Vagina (tissue), 2 donors: ENCODE measurements around the gene STXBP6. TPM values are rescaled to one million over a fixed set of nuclear protein-coding genes. Genes with fewer than 3 reads are reported as not detected.

Source experiments
- DNase-seq, 2 donors: peaks; one replicate each; pipeline ENCODE4 v3.0.0-alpha.2; 2017; ENCODE audit errors: extremely low spot score in 2 of 2
- H3K27ac ChIP-seq: fragments of 200-600 bp; sonication (generic); one replicate; pipeline ENCODE4 v1.5.1; 2019
- H3K27me3 ChIP-seq: fragments of 200-600 bp; sonication (generic); one replicate; pipeline ENCODE4 v1.5.1; 2019
- H3K36me3 ChIP-seq, 2 donors: fragments of 200-600 bp; sonication (generic); one replicate each; pipeline ENCODE4 v1.5.1; 2017 to 2019
- H3K4me1 ChIP-seq: fragments of 200-600 bp; sonication (generic); one replicate; pipeline ENCODE4 v1.5.1; 2019
- H3K4me3 ChIP-seq, 2 donors: fragments of 200-600 bp; sonication (generic); 1 replicate in 1 of 2; 2 replicates in 1 of 2; pipeline ENCODE4 v1.5.1; 2016 to 2019
- H3K9me3 ChIP-seq: fragments of 200-600 bp; sonication (generic); one replicate; pipeline ENCODE4 v1.5.1; 2019
- CTCF ChIP-seq, 3 experiments: fragments of 450-650 bp in 2 of 3; fragments of 200-600 bp in 1 of 3; sonication (generic) in 1 of 3; IDR thresholded peaks; one replicate each; pipeline ENCODE4 v1.5.1; 2017 to 2019; ENCODE audit warnings: antibody characterized with exemption in 3 of 3, mild to moderate bottlenecking in 2 of 3, moderate library complexity in 2 of 3
- POLR2A ChIP-seq, 2 donors: fragments of 450-650 bp; IDR thresholded peaks; one replicate each; pipeline ENCODE4 v1.6.1; 2017; ENCODE audit warnings: antibody characterized with exemption in 2 of 2, mild to moderate bottlenecking in 2 of 2, moderate library complexity in 2 of 2
- POLR2AphosphoS5 ChIP-seq, 2 donors: sonication (generic); formaldehyde crosslinking; IDR thresholded peaks; one replicate each; pipeline ENCODE4 v1.9.0; 2017; ENCODE audit warnings: antibody characterized with exemption in 2 of 2, mild to moderate bottlenecking in 2 of 2, low read depth in 1 of 2; ENCODE audit not compliant: insufficient read depth in 1 of 2
- intact Hi-C: fragments of 100-400 bp; cut with DNase I; formaldehyde crosslinking; loops from one replicate; pipeline ENCODE4 v1.15.1; 2023
- total RNA-seq: library from RNA; depleted of rRNA; stranded (reverse); fragments of >200 nt; gene quantifications from one replicate; pipeline ENCODE4 v1.2.3, GENCODE V29; 2016

Gene STXBP6
- total RNA-seq, 1 donor from 2014 or later, result 4.4 TPM

DNA sequence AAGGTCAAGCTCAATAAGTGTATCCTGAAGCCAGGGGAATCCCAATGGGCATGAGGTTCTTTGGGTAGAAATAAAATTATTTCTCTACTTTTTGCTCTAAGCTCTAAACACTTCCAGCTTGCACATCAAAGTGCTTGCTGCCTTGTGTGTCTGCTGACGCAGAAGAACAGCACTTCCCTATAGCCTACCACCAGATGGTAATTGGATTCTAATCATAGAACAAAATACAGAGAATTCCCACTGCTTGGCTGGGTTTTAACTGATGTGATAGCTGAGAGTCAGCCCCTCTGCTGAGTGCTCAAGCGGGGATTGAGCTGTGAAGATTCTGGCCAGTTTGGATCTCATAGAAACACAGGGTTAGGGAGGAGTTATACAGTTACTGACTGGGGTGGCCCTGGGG is 283.5 kb downstream of the STXBP6 start:
- no peak for DNase-seq
- Histone ChIP-seq H3K9me3 (no peaks in the 10 kb centered on the region), H3K4me1 (no peaks in the 10 kb centered on the region), H3K36me3 (no peaks in the 10 kb centered on the region), H3K27ac (no peak overlapping the region), H3K4me3 (no peak overlapping the region), H3K27me3 (no peaks in the 10 kb centered on the region)
- TF ChIP-seq POLR2AphosphoS5 (IDR thresholded peaks at IDR 0.05; ENCODE audit: insufficient read depth in 1 of 2, low read depth in 1 of 2) (no peak), CTCF (IDR thresholded peaks at IDR 0.05) (no peak), POLR2A (IDR thresholded peaks at IDR 0.05) (no peak)
- intact Hi-C loops, result no loop called here

DNA sequence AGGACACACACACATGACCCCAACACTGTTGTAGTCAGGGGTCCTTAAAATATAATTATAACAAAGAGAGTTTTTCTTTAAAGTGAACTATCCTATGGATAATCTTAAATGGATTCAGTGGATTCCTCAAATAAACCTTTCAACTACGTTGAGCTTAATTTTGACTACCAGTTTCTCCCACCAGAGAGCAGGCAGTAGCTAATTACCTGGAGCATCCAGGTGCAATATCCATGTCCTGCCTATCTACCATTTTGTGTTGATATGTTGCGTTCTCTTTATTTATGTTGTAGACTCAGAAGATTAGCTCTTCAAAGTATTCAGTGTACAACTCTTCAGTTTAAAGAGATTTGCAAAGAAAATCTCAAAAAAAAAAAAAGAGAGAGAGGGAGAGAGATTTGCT is 288.8 kb downstream of the STXBP6 start:
- Histone ChIP-seq H3K27ac (no peak overlapping the region), H3K27me3 (no peaks in the 10 kb centered on the region), H3K36me3 (no peaks in the 10 kb centered on the region), H3K4me3 (no peak overlapping the region), H3K4me1 (no peaks in the 10 kb centered on the region), H3K9me3 (no peaks in the 10 kb centered on the region)
- TF ChIP-seq POLR2A (IDR thresholded peaks at IDR 0.05) (no peak), CTCF (IDR thresholded peaks at IDR 0.05) (no peak), POLR2AphosphoS5 (IDR thresholded peaks at IDR 0.05; ENCODE audit: insufficient read depth in 1 of 2, low read depth in 1 of 2) (no peak)
- DNase-seq, result no peak
- intact Hi-C loops, result no loop called here
